CD4-positive, alpha-beta memory T cell (primary cell): ENCODE data around the gene NAA15. TPM values are rescaled to one million over a fixed set of nuclear protein-coding genes. Genes with fewer than 3 reads are reported as not detected.

ENCODE experiments used
- CTCF ChIA-PET: fragments of 350-600 bp; sonication (Branson Sonifier 250); formaldehyde crosslinking; loops from one replicate; lab custom pipeline; 2021; ENCODE audit warnings: inconsistent platforms; ENCODE audit not compliant: partially characterized antibody; lab: Charles Lee
- POLR2A ChIA-PET: fragments of 350-600 bp; sonication (Branson Sonifier 250); formaldehyde crosslinking; loops from one replicate; lab custom pipeline; 2021; ENCODE audit not compliant: partially characterized antibody; lab: Charles Lee
- DNase-seq, 5 donors: peaks; one replicate each; pipeline versions ENCODE4 v3.0.0 to v3.0.0-alpha.2; 2020 to 2022; ENCODE audit warnings: mixed read lengths in 1 of 5
- H3K27ac ChIP-seq: one replicate; pipeline ENCODE4 v1.7.0; 2013; ENCODE audit warnings: low read depth, low read length
- H3K27me3 ChIP-seq: 2 replicates; pipeline ENCODE4 v1.7.0; 2013; ENCODE audit warnings: mild to moderate bottlenecking, low read length, moderate library complexity; ENCODE audit not compliant: insufficient read depth
- H3K36me3 ChIP-seq: 2 replicates; pipeline ENCODE4 v1.7.0; 2013; ENCODE audit warnings: mild to moderate bottlenecking, low read length, moderate library complexity; ENCODE audit not compliant: insufficient read depth
- H3K4me1 ChIP-seq: 2 replicates; pipeline ENCODE4 v1.7.0; 2013; ENCODE audit warnings: mild to moderate bottlenecking, low read length, moderate library complexity; ENCODE audit not compliant: insufficient read depth
- H3K4me3 ChIP-seq, 2 donors: one replicate each; pipeline ENCODE4 v1.7.0; 2013; ENCODE audit warnings: low read length in 2 of 2, mild to moderate bottlenecking in 1 of 2
- H3K9me3 ChIP-seq, 2 donors: one replicate each; pipeline ENCODE4 v1.7.0; 2013; ENCODE audit warnings: low read length in 2 of 2, control low read depth in 1 of 2; ENCODE audit not compliant: control insufficient read depth in 1 of 2
- H3K27ac Mint-ChIP-seq, 7 donors: one replicate each; pipeline ENCODE4 v1.8.0; 2020 to 2021; ENCODE audit warnings: mixed read lengths in 7 of 7, mild to moderate bottlenecking in 6 of 7, inconsistent platforms in 3 of 7, moderate library complexity in 3 of 7
- H3K27me3 Mint-ChIP-seq, 2 donors: one replicate each; pipeline ENCODE4 v1.8.0; 2020 to 2021; ENCODE audit warnings: mixed read lengths in 2 of 2
- H3K36me3 Mint-ChIP-seq, 2 donors: one replicate each; pipeline ENCODE4 v1.8.0; 2020 to 2021; ENCODE audit warnings: mixed read lengths in 2 of 2, inconsistent platforms in 1 of 2, mild to moderate bottlenecking in 1 of 2
- H3K4me1 Mint-ChIP-seq, 4 donors: one replicate each; pipeline ENCODE4 v1.8.0; 2020 to 2021; ENCODE audit warnings: mixed read lengths in 4 of 4, mild to moderate bottlenecking in 1 of 4
- H3K4me3 Mint-ChIP-seq, 8 donors: one replicate each; pipeline ENCODE4 v1.8.0; 2020 to 2021; ENCODE audit warnings: mixed read lengths in 8 of 8, mild to moderate bottlenecking in 7 of 8, moderate library complexity in 6 of 8, inconsistent platforms in 3 of 8
- H3K9me3 Mint-ChIP-seq, 8 donors: one replicate each; pipeline ENCODE4 v1.8.0; 2020 to 2021; ENCODE audit warnings: mixed read lengths in 8 of 8, mild to moderate bottlenecking in 5 of 8, inconsistent platforms in 3 of 8, moderate library complexity in 1 of 8
- intact Hi-C: fragments of 100-400 bp; cut with micrococcal nuclease; formaldehyde crosslinking; loops from one replicate; pipeline ENCODE4 v1.15.1; 2023
- polyA plus RNA-seq, 2 donors: library from polyadenylated mRNA; unstranded; fragments of 300-500 nt; fragmentation: Illumina TruSeq; gene quantifications; one replicate each; pipeline ENCODE4 v1.2.3, GENCODE V29; 2021
- total RNA-seq, 2 experiments: library from RNA; stranded (reverse); gene quantifications; one replicate each; pipeline ENCODE4 v1.2.3, GENCODE V29; 2021

The NAA15 gene
- total and polyA plus RNA-seq, 4 experiments from 2014 or later = 18.6 to 47.7 (median 46.2) TPM

- CTCF ChIA-PET = interaction anchor here (0.6 to 4.0 kb wide), 52 partner anchors 10 to 275 kb away, joined by 3 to 76 read pairs (median 4); partner anchors contain the start of gene ELF2
- peaks cover 14 to 26% of the 10 kb centered on the region in 2 donors for H3K36me3 Mint-ChIP-seq
- no peaks in the 10 kb centered on the region for H3K9me3 Mint-ChIP-seq
- peaks cover 40% of the 10 kb centered on the region for H3K4me1 ChIP-seq
- peak overlapping the region; percentile 93 to 99 (median 97) for H3K27ac Mint-ChIP-seq
- H3K27me3 Mint-ChIP-seq = no peaks in the 10 kb centered on the region
- DNase-seq = peak; percentile 90 to 96 (median 94)
- no peaks in the 10 kb centered on the region for H3K9me3 ChIP-seq
- H3K4me3 ChIP-seq = peak overlapping the region; percentile 84 to 92
- intact Hi-C loops = loop anchor here (1.0 to 5.0 kb wide), 5 partner anchors 29 to 1227 kb away; partner anchors contain the start of gene ELMOD2
- POLR2A ChIA-PET = interaction anchor here (0.6 to 3.9 kb wide), 16 partner anchors 10 to 370 kb away, joined by 3 to 27 read pairs (median 5); partner anchors contain the start of genes ELF2, MGARP, MGST2 and RAB33B
- H3K27ac ChIP-seq = peak overlapping the region; percentile 86
- H3K4me3 Mint-ChIP-seq = peak overlapping the region; percentile 86 to 99 (median 94)
- H3K4me1 Mint-ChIP-seq = peaks cover 14 to 38% (median 25%) of the 10 kb centered on the region in 4 donors
- no peaks in the 10 kb centered on the region for H3K27me3 ChIP-seq
- peaks cover 15% of the 10 kb centered on the region for H3K36me3 ChIP-seq
Measured at GRCh38 chr4:139295206-139295941, 5.9 kb upstream of the NAA15 start.

GRCh38 chr4:139295942-139296299 is 5.4 kb upstream of the NAA15 start:
- peaks cover 45% of the 10 kb centered on the region for H3K4me1 ChIP-seq
- no peak overlapping the region for H3K4me3 ChIP-seq
- H3K27me3 Mint-ChIP-seq = no peaks in the 10 kb centered on the region
- H3K36me3 Mint-ChIP-seq = peaks cover 14 to 28% of the 10 kb centered on the region in 2 donors
- intact Hi-C loops = loop anchor here (1.0 to 5.0 kb wide), 5 partner anchors 30 to 1226 kb away; partner anchors contain the start of gene ELMOD2
- no peaks in the 10 kb centered on the region for H3K9me3 Mint-ChIP-seq
- peaks cover 18 to 43% (median 29%) of the 10 kb centered on the region in 4 donors for H3K4me1 Mint-ChIP-seq
- peak overlapping the region; percentile 86 to 99 (median 94) for H3K4me3 Mint-ChIP-seq
- no peaks in the 10 kb centered on the region for H3K27me3 ChIP-seq
- ChIA-PET CTCF (interaction anchor here (0.6 to 4.0 kb wide), 53 partner anchors 9 to 276 kb away, joined by 3 to 76 read pairs (median 4); partner anchors contain the start of gene ELF2), POLR2A (interaction anchor here (0.6 to 3.9 kb wide), 19 partner anchors 10 to 266 kb away, joined by 3 to 27 read pairs (median 4); partner anchors contain the start of genes ELF2, MGARP, RAB33B and SETD7)
- peak overlapping the region; percentile 93 to 99 (median 97) for H3K27ac Mint-ChIP-seq
- H3K27ac ChIP-seq = peak overlapping the region; percentile 86
- H3K9me3 ChIP-seq = no peaks in the 10 kb centered on the region
- peaks cover 15% of the 10 kb centered on the region for H3K36me3 ChIP-seq
- DNase-seq = no peak

- Histone ChIP-seq H3K9me3 (no peaks in the 10 kb centered on the region), H3K27me3 (no peaks in the 10 kb centered on the region), H3K4me3 (no peak overlapping the region), H3K4me1 (peaks cover 45% of the 10 kb centered on the region), H3K36me3 (peaks cover 14% of the 10 kb centered on the region), H3K27ac (no peak overlapping the region)
- DNase-seq = no peak
- peaks cover 10 to 34% of the 10 kb centered on the region in 2 donors for H3K36me3 Mint-ChIP-seq
- no peaks in the 10 kb centered on the region for H3K27me3 Mint-ChIP-seq
- intact Hi-C loops = loop anchor here (5.0 kb wide), 1 partner anchor 1225 kb away; the partner anchor contains the start of gene ELMOD2
- H3K9me3 Mint-ChIP-seq = no peaks in the 10 kb centered on the region
- peaks cover 20 to 52% (median 31%) of the 10 kb centered on the region in 4 donors for H3K4me1 Mint-ChIP-seq
- ChIA-PET POLR2A (interaction anchor here (0.9 to 3.9 kb wide), 6 partner anchors 16 to 214 kb away, joined by 3 to 27 read pairs (median 4); partner anchors contain the start of gene ELF2), CTCF (interaction anchor here (1.1 to 4.0 kb wide), 12 partner anchors 8 to 266 kb away, joined by 3 to 76 read pairs (median 14); partner anchors contain the start of gene ELF2)
- peak overlapping the region in 1 of 8 donors; percentile 25 for H3K4me3 Mint-ChIP-seq
- peak overlapping the region in 2 of 7 donors; percentile 65 to 96 for H3K27ac Mint-ChIP-seq
Measured at GRCh38 chr4:139297001-139297410, 4.3 kb upstream of the NAA15 start.

GRCh38 chr4:139299536-139299935 is 1.8 kb upstream of the NAA15 start:
- ChIA-PET POLR2A (interaction anchor here (0.8 to 4.7 kb wide), 7 partner anchors 9 to 216 kb away, joined by 3 to 50 read pairs (median 12); partner anchors contain the start of gene ELF2), CTCF (interaction anchor here (1.3 to 4.0 kb wide), 4 partner anchors 12 to 269 kb away, joined by 3 to 25 read pairs (median 18); no protein-coding TSS in a partner anchor)
- Mint-ChIP-seq H3K27me3 (no peaks in the 10 kb centered on the region), H3K4me1 (peaks cover 26 to 71% (median 41%) of the 10 kb centered on the region in 4 donors), H3K36me3 (peaks cover 0 to 30% of the 10 kb centered on the region in 2 donors), H3K4me3 (peak overlapping the region in 1 of 8 donors; percentile 100), H3K9me3 (no peaks in the 10 kb centered on the region), H3K27ac (peak overlapping the region in 3 of 7 donors; percentile 94 to 99 (median 99))
- no peak overlapping the region for H3K4me3 ChIP-seq
- peaks cover 47% of the 10 kb centered on the region for H3K4me1 ChIP-seq
- H3K36me3 ChIP-seq = no peaks in the 10 kb centered on the region
- DNase-seq = no peak
- intact Hi-C loops = loop anchor here (5.0 kb wide), 1 partner anchor 1223 kb away; the partner anchor contains the start of gene ELMOD2
- H3K9me3 ChIP-seq = no peaks in the 10 kb centered on the region
- H3K27me3 ChIP-seq = no peaks in the 10 kb centered on the region
- peak overlapping the region; percentile 98 for H3K27ac ChIP-seq

- intact Hi-C loops = loop anchor here (1.0 to 5.0 kb wide), 8 partner anchors 32 to 1072 kb away; partner anchors contain the start of genes MAML3, NOCT, SCOC and SETD7
- H3K4me3 Mint-ChIP-seq = peak overlapping the region; percentile 96 to 100 (median 99)
- H3K9me3 ChIP-seq = no peaks in the 10 kb centered on the region
- peak in 2 of 5 donors; percentile 6 to 61 for DNase-seq
- peaks cover 26 to 73% (median 44%) of the 10 kb centered on the region in 4 donors for H3K4me1 Mint-ChIP-seq
- ChIA-PET POLR2A (interaction anchor here (0.7 to 4.7 kb wide), 27 partner anchors 9 to 285 kb away, joined by 3 to 50 read pairs (median 5); partner anchors contain the start of genes ELF2, NOCT, RAB33B and SETD7), CTCF (interaction anchor here (0.8 to 4.0 kb wide), 10 partner anchors 8 to 270 kb away, joined by 3 to 25 read pairs (median 4); no protein-coding TSS in a partner anchor)
- H3K27ac Mint-ChIP-seq = peak overlapping the region; percentile 94 to 100 (median 99)
- peaks cover 9 to 29% of the 10 kb centered on the region in 2 donors for H3K36me3 Mint-ChIP-seq
- peak overlapping the region; percentile 98 for H3K27ac ChIP-seq
- H3K4me3 ChIP-seq = peak overlapping the region; percentile 69 to 94
- H3K36me3 ChIP-seq = peaks cover 4% of the 10 kb centered on the region
- H3K9me3 Mint-ChIP-seq = peaks cover 0 to 2% (median 0%) of the 10 kb centered on the region in 8 donors
- no peaks in the 10 kb centered on the region for H3K27me3 Mint-ChIP-seq
- peaks cover 54% of the 10 kb centered on the region for H3K4me1 ChIP-seq
- H3K27me3 ChIP-seq = no peaks in the 10 kb centered on the region
Measured at GRCh38 chr4:139300431-139301112, 733 bp upstream of the NAA15 start.
